GM23248 (cell line): ENCODE data around the gene PTCH2. TPM values are rescaled to one million over a fixed set of nuclear protein-coding genes. Genes with fewer than 3 reads are reported as not detected.

ENCODE experiments used
- DNase-seq: peaks from one replicate; pipeline ENCODE4 v3.0.0-alpha.2; 2015
- H2AFZ ChIP-seq: fragments of 200-600 bp; sonication (generic); 2 replicates; pipeline ENCODE4 v1.6.1; 2016; ENCODE audit warnings: antibody characterized with exemption
- H3F3A ChIP-seq: fragments of 200-600 bp; sonication (generic); 2 replicates; pipeline ENCODE4 v1.6.1; 2016; ENCODE audit warnings: mild to moderate bottlenecking, antibody characterized with exemption, mixed run types; ENCODE audit not compliant: insufficient read depth
- H3K27ac ChIP-seq: fragments of 200-600 bp; sonication (generic); 2 replicates; pipeline ENCODE4 v1.5.1; 2016; ENCODE audit warnings: mild to moderate bottlenecking
- H3K27me3 ChIP-seq: fragments of 200-600 bp; sonication (generic); replicated peaks from 2 replicates; pipeline ENCODE4 v1.6.1; 2016; ENCODE audit warnings: mild to moderate bottlenecking; ENCODE audit not compliant: insufficient read depth
- H3K36me3 ChIP-seq: fragments of 200-600 bp; sonication (generic); 2 replicates; pipeline ENCODE4 v1.6.1; 2016; ENCODE audit warnings: low read depth, mild to moderate bottlenecking
- H3K4me1 ChIP-seq: fragments of 200-600 bp; sonication (generic); 2 replicates; pipeline ENCODE4 v1.6.1; 2016; ENCODE audit warnings: mild to moderate bottlenecking; ENCODE audit not compliant: insufficient read depth
- H3K4me2 ChIP-seq: fragments of 200-600 bp; sonication (generic); one replicate; pipeline ENCODE4 v1.6.1; 2016; ENCODE audit warnings: mild to moderate bottlenecking; ENCODE audit not compliant: unreplicated experiment
- H3K4me3 ChIP-seq: fragments of 200-600 bp; sonication (generic); 2 replicates; pipeline ENCODE4 v1.5.1; 2016; ENCODE audit warnings: mild to moderate bottlenecking
- H3K79me2 ChIP-seq: fragments of 200-600 bp; sonication (generic); 2 replicates; pipeline ENCODE4 v1.6.1; 2016; ENCODE audit warnings: mild to moderate bottlenecking; ENCODE audit not compliant: insufficient read depth
- H3K9ac ChIP-seq: fragments of 200-600 bp; sonication (generic); 2 replicates; pipeline ENCODE4 v1.6.1; 2016; ENCODE audit warnings: mild to moderate bottlenecking
- H3K9me2 ChIP-seq: fragments of 200-600 bp; sonication (generic); 2 replicates; pipeline ENCODE4 v1.6.1; 2016; ENCODE audit warnings: mixed run types, mild to moderate bottlenecking, moderate library complexity; ENCODE audit not compliant: insufficient read depth
- H3K9me3 ChIP-seq: fragments of 200-600 bp; sonication (generic); one replicate; pipeline ENCODE4 v1.6.1; 2017; ENCODE audit warnings: low read depth
- H4K20me1 ChIP-seq: fragments of 200-600 bp; sonication (generic); 2 replicates; pipeline ENCODE4 v1.6.0; 2016; ENCODE audit not compliant: insufficient read depth
- EZH2 ChIP-seq: fragments of 200-600 bp; sonication (generic); IDR thresholded peaks from 2 replicates; pipeline ENCODE4 v1.6.1; 2018; ENCODE audit warnings: antibody characterized with exemption, mild to moderate bottlenecking; ENCODE audit not compliant: insufficient read depth, poor library complexity, severe bottlenecking
- EZH2phosphoT487 ChIP-seq: fragments of 200-600 bp; sonication (generic); IDR thresholded peaks from 2 replicates; pipeline ENCODE4 v1.6.1; 2018; ENCODE audit warnings: antibody characterized with exemption, moderate library complexity, mild to moderate bottlenecking, low read depth; ENCODE audit not compliant: insufficient read depth
- WGBS, 2 experiments: methylation state at CpG; one replicate each; pipeline ENCODE4 v1.1.6; 2015 to 2017; ENCODE audit warnings: low lambda C conversion rate in 2 of 2, low coverage in 1 of 2; ENCODE audit errors: missing lambda C conversion rate in 2 of 2; 5-methylcytosine and 5-hydroxymethylcytosine counted together
- in situ Hi-C: fragments of 300-500 bp; cut with MboI; formaldehyde crosslinking; loops from 2 replicates; pipeline ENCODE4 v1.15.0; 2020
- polyA plus RNA-seq: library from polyadenylated mRNA; unstranded; fragments of >200 nt; fragmentation: Nextera tagmentation; extraction: Ambion mirVana; gene quantifications from 2 replicates; pipeline ENCODE4 v1.2.1, GENCODE V29; 2016
- total RNA-seq: library from RNA; depleted of rRNA; stranded (reverse); fragments of >200 nt; shearing (Covaris generic); gene quantifications from 2 replicates; pipeline ENCODE4 v1.2.3, GENCODE V29; 2014

The PTCH2 gene
- total and polyA plus RNA-seq, 2 experiments from 2014 or later, result 0.05 to 0.11 TPM

- in situ Hi-C loops, result no loop called here
- no peaks in the 10 kb centered on the region for H4K20me1 ChIP-seq
- no peak overlapping the region for H3K4me3 ChIP-seq
- TF ChIP-seq EZH2 (no peak), EZH2phosphoT487 (no peak)
- H3F3A ChIP-seq, result peaks cover 6% of the 10 kb centered on the region
- no peak overlapping the region for H2AFZ ChIP-seq
- no peaks in the 10 kb centered on the region for H3K9me2 ChIP-seq
- H3K9me3 ChIP-seq, result no peaks in the 10 kb centered on the region
- H3K79me2 ChIP-seq, result no peaks in the 10 kb centered on the region
- DNase-seq, result no peak
- no peak overlapping the region for H3K27ac ChIP-seq
- no peaks in the 10 kb centered on the region for H3K27me3 ChIP-seq
- no peak overlapping the region for H3K4me2 ChIP-seq
- no peak overlapping the region for H3K9ac ChIP-seq
- H3K4me1 ChIP-seq, result peaks cover 10% of the 10 kb centered on the region
- peaks cover 8% of the 10 kb centered on the region; the same call in 1 of the 2 replicates for H3K36me3 ChIP-seq
- 22 to 38% methylated on average over 2 of the region's 2 CpGs for WGBS, 2 experiments
Observed at GRCh38 chr1:44884746-44885145, 41.7 kb upstream of the PTCH2 start.

- in situ Hi-C loops, result no loop called here
- H3K4me3 ChIP-seq, result no peak overlapping the region
- no peak overlapping the region for H2AFZ ChIP-seq
- H3K79me2 ChIP-seq, result no peaks in the 10 kb centered on the region
- H3K9ac ChIP-seq, result no peak overlapping the region
- H3F3A ChIP-seq, result peaks cover 6% of the 10 kb centered on the region
- peak overlapping the region; percentile 49 for H3K27ac ChIP-seq
- no peaks in the 10 kb centered on the region for H4K20me1 ChIP-seq
- no peak overlapping the region for H3K4me2 ChIP-seq
- no peaks in the 10 kb centered on the region for H3K27me3 ChIP-seq
- peaks cover 10% of the 10 kb centered on the region for H3K4me1 ChIP-seq
- peak; percentile 93 for DNase-seq
- no peaks in the 10 kb centered on the region for H3K36me3 ChIP-seq
- 77 to 80% methylated on average over 7 of the region's 7 CpGs for WGBS, 2 experiments
- TF ChIP-seq EZH2 (no peak), EZH2phosphoT487 (no peak)
- no peaks in the 10 kb centered on the region for H3K9me2 ChIP-seq
- no peaks in the 10 kb centered on the region for H3K9me3 ChIP-seq
Observed at GRCh38 chr1:44881011-44881632, 38.1 kb upstream of the PTCH2 start.

- Histone ChIP-seq H2AFZ (no peak overlapping the region), H3K27me3 (no peaks in the 10 kb centered on the region), H3K27ac (no peak overlapping the region), H3K79me2 (no peaks in the 10 kb centered on the region), H3F3A (no peaks in the 10 kb centered on the region), H3K4me3 (no peak overlapping the region), H3K9ac (no peak overlapping the region), H3K9me3 (no peaks in the 10 kb centered on the region), H4K20me1 (no peaks in the 10 kb centered on the region), H3K36me3 (0 out of 2 replicates have a peak, but pooled peaks cover 15% of the 10 kb centered on the region), H3K4me1 (no peaks in the 10 kb centered on the region), H3K9me2 (no peaks in the 10 kb centered on the region), H3K4me2 (no peak overlapping the region)
- 97 to 100% methylated on average over 2 of the region's 2 CpGs for WGBS, 2 experiments
- no peak for DNase-seq
- in situ Hi-C loops, result no loop called here
- TF ChIP-seq EZH2phosphoT487 (no peak), EZH2 (no peak)
Observed at GRCh38 chr1:44874155-44874554, 31.1 kb upstream of the PTCH2 start.

- 87 to 92% methylated on average over 4 of the region's 4 CpGs for WGBS, 2 experiments
- Histone ChIP-seq H3K27ac (no peak overlapping the region), H3K9me3 (no peaks in the 10 kb centered on the region), H2AFZ (no peak overlapping the region), H3K4me2 (no peak overlapping the region), H3F3A (no peaks in the 10 kb centered on the region), H3K79me2 (no peaks in the 10 kb centered on the region), H3K4me1 (no peaks in the 10 kb centered on the region), H3K9me2 (no peaks in the 10 kb centered on the region), H3K9ac (no peak overlapping the region), H3K4me3 (no peak overlapping the region), H3K27me3 (no peaks in the 10 kb centered on the region), H3K36me3 (0 out of 2 replicates have a peak, but pooled peaks cover 19% of the 10 kb centered on the region), H4K20me1 (no peaks in the 10 kb centered on the region)
- TF ChIP-seq EZH2phosphoT487, result no peak
- TF ChIP-seq EZH2, result no peak
- no peak for DNase-seq
- in situ Hi-C loops, result no loop called here
Observed at GRCh38 chr1:44870096-44870495, 27.0 kb upstream of the PTCH2 start.

- no peaks in the 10 kb centered on the region for H3K9me2 ChIP-seq
- 0 out of 2 replicates have a peak, but pooled peaks cover 9% of the 10 kb centered on the region for H3K36me3 ChIP-seq
- no peak overlapping the region for H3K4me2 ChIP-seq
- peaks cover 6% of the 10 kb centered on the region; the same call in 1 of the 2 replicates for H3K4me1 ChIP-seq
- no peak for TF ChIP-seq EZH2phosphoT487
- no peak for TF ChIP-seq EZH2
- no peak for DNase-seq
- no peaks in the 10 kb centered on the region for H3K9me3 ChIP-seq
- no peaks in the 10 kb centered on the region for H4K20me1 ChIP-seq
- no peak overlapping the region for H3K27ac ChIP-seq
- no peak overlapping the region for H3K9ac ChIP-seq
- no peaks in the 10 kb centered on the region for H3K27me3 ChIP-seq
- H3K4me3 ChIP-seq, result no peak overlapping the region
- no peaks in the 10 kb centered on the region for H3K79me2 ChIP-seq
- H3F3A ChIP-seq, result no peaks in the 10 kb centered on the region
- WGBS, 2 experiments, result 98 to 99% methylated on average over 10 of the region's 10 CpGs
- H2AFZ ChIP-seq, result no peak overlapping the region
- in situ Hi-C loops, result no loop called here
Observed at GRCh38 chr1:44867801-44868200, 24.7 kb upstream of the PTCH2 start.
